Esophagus muscularis mucosa (tissue), 2 donors: Measurements from ENCODE around the gene FIS1.

Experiments used
- POLR2A ChIP-seq: fragments of 450-650 bp; IDR thresholded peaks from one replicate; pipeline ENCODE4 v1.6.1; 2017; ENCODE audit warnings: antibody characterized with exemption, moderate library complexity, mild to moderate bottlenecking, low read depth
- POLR2AphosphoS5 ChIP-seq, 2 donors: sonication (generic); formaldehyde crosslinking; IDR thresholded peaks; one replicate each; pipeline ENCODE4 v1.6.1; 2017; ENCODE audit warnings: antibody characterized with exemption in 2 of 2

DNA sequence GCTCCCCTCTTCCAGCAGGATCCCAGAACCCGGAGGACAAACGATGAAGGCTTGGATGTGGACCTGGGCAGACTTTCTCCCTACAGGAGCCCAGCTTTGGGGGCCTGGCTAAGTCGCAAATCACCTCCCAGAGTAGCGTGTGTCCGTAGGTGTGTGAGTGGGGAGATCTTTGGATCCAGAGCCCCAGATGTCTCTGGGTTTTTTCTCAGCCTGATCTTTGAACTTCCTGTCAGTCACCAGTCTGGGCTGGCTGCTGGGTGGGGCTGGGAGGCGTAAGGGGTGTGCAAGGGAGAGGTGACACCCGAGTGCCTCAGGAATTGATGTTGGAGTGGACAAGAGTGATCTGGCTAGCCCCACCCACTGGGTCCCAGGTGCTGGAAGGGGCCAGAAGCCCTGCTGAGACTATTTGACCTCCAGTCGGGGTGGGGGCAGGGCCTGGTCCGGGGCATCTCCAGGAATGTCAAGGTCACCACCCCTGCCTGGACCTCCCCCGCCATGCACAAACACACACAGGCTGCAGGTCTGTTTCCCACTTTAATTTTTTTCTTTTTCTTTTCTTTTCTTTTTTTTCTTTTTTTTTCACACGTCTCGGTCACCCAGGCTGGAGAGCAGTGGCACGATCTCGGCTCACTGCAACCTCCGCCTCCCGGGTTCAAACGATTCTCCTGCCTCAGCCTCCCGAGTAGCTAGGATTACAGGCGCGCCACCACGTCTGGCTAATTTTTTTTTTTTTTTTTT is 43.9 kb downstream of the FIS1 start, which contains the start of gene MOGAT3:
- TF ChIP-seq POLR2A (no peak), POLR2AphosphoS5 (IDR thresholded peaks at IDR 0.05) (no peak)
